IMR-90 (cell line): ENCODE results near the gene HORMAD1. TPM values are rescaled to one million over a fixed set of nuclear protein-coding genes. Genes with fewer than 3 reads are reported as not detected.

ENCODE experiments used
- ATAC-seq: fragments of 200-7000 bp; cut with Tn5 transposase; 2 replicates; pipeline ENCODE4 v1.9.1; 2020; ENCODE audit warnings: low read depth, mild to moderate bottlenecking, moderate library complexity
- BruUV-seq: library from RNA; stranded (reverse); fragments of 400-500 nt; replicated peaks from 2 replicates; lab custom pipeline; 2021; lab: Mats Ljungman, UMichigan
- CTCF ChIA-PET: fragments of 300-600 bp; formaldehyde crosslinking; extraction: SDS; loops from one replicate; lab custom pipeline; 2021; ENCODE audit warnings: antibody characterized with exemption; lab: Yijun Ruan, JAX
- POLR2A ChIA-PET: fragments of 300-600 bp; sonication (Branson Sonifier 250); formaldehyde crosslinking; loops from one replicate; lab custom pipeline; 2022; ENCODE audit warnings: antibody characterized with exemption; ENCODE audit not compliant: unreplicated experiment; lab: Charles Lee
- DNase-seq: peaks from one replicate; pipeline ENCODE4 v3.0.0; 2013
- H2AFZ ChIP-seq: replicated peaks from 2 replicates; pipeline ENCODE3; 2013; ENCODE audit warnings: low read length, mild to moderate bottlenecking; ENCODE audit not compliant: poor library complexity
- H2AK5ac ChIP-seq: 2 replicates; pipeline ENCODE4 v1.6.1; 2013; ENCODE audit warnings: low read depth, low read length, inconsistent platforms
- H2AK9ac ChIP-seq: replicated peaks from 2 replicates; pipeline ENCODE3; 2013; ENCODE audit warnings: mild to moderate bottlenecking, low read depth, low read length, moderate library complexity; ENCODE audit not compliant: poor library complexity
- H2BK120ac ChIP-seq: 2 replicates; pipeline ENCODE4 v1.6.1; 2013; ENCODE audit warnings: low read depth, low read length, inconsistent platforms
- H2BK15ac ChIP-seq: 3 replicates; pipeline ENCODE4 v1.6.1; 2013; ENCODE audit warnings: low read depth, low read length, inconsistent platforms
- H2BK20ac ChIP-seq: 2 replicates; pipeline ENCODE4 v1.6.1; 2013; ENCODE audit warnings: low read depth, mild to moderate bottlenecking, inconsistent platforms, low read length, moderate library complexity
- H2BK5ac ChIP-seq: 2 replicates; pipeline ENCODE4 v1.6.1; 2013; ENCODE audit warnings: mild to moderate bottlenecking, low read depth, low read length, inconsistent platforms; ENCODE audit not compliant: poor library complexity, severe bottlenecking
- H3K14ac ChIP-seq: replicated peaks from 2 replicates; pipeline ENCODE4 v1.6.1; 2013; ENCODE audit warnings: low read depth, low read length, inconsistent platforms
- H3K18ac ChIP-seq: 2 replicates; pipeline ENCODE4 v1.6.1; 2013; ENCODE audit warnings: low read depth, low read length, control low read depth
- H3K23ac ChIP-seq: 2 replicates; pipeline ENCODE4 v1.6.1; 2013; ENCODE audit warnings: low read depth, low read length, inconsistent platforms
- H3K27ac ChIP-seq: 2 replicates; pipeline ENCODE4 v1.5.1; 2013; ENCODE audit warnings: mild to moderate bottlenecking, control low read depth, low read length; ENCODE audit not compliant: insufficient read depth
- H3K27me3 ChIP-seq: 2 replicates; pipeline ENCODE4 v1.6.1; 2013; ENCODE audit warnings: low read length; ENCODE audit not compliant: control insufficient read depth, insufficient read depth
- H3K36me3 ChIP-seq: 2 replicates; pipeline ENCODE4 v1.6.1; 2013; ENCODE audit warnings: low read length, mixed read lengths; ENCODE audit not compliant: control insufficient read depth, insufficient read depth
- H3K4ac ChIP-seq: 2 replicates; pipeline ENCODE4 v1.6.1; 2013; ENCODE audit warnings: low read depth, low read length, inconsistent platforms
- H3K4me1 ChIP-seq: 2 replicates; pipeline ENCODE4 v1.6.1; 2013; ENCODE audit warnings: low read length, mixed read lengths; ENCODE audit not compliant: control insufficient read depth, insufficient read depth
- H3K4me2 ChIP-seq: 2 replicates; pipeline ENCODE4 v1.6.1; 2013; ENCODE audit warnings: low read depth, mild to moderate bottlenecking, control low read depth, low read length, moderate library complexity
- H3K4me3 ChIP-seq: 2 replicates; pipeline ENCODE4 v1.5.1; 2013; ENCODE audit warnings: low read depth, mild to moderate bottlenecking, control low read depth, low read length, moderate library complexity; ENCODE audit not compliant: insufficient read depth
- H3K56ac ChIP-seq: 2 replicates; pipeline ENCODE4 v1.6.1; 2013; ENCODE audit warnings: low read length, inconsistent platforms; ENCODE audit not compliant: insufficient read depth; ENCODE audit errors: extremely low read depth
- H3K79me1 ChIP-seq, 2 experiments: 2 replicates each; pipeline ENCODE4 v1.6.1; 2013; ENCODE audit warnings: low read length in 2 of 2, inconsistent platforms in 1 of 2, low read depth in 1 of 2
- H3K9ac ChIP-seq: 2 replicates; pipeline ENCODE4 v1.6.1; 2013; ENCODE audit warnings: low read depth, low read length, control low read depth
- H3K9me1 ChIP-seq: 2 replicates; pipeline ENCODE4 v1.6.1; 2013; ENCODE audit warnings: low read length, inconsistent platforms; ENCODE audit not compliant: insufficient read depth
- H3K9me3 ChIP-seq: 2 replicates; pipeline ENCODE4 v1.6.1; 2013; ENCODE audit warnings: low read length; ENCODE audit not compliant: control insufficient read depth, insufficient read depth
- H4K20me1 ChIP-seq: 2 replicates; pipeline ENCODE4 v1.6.1; 2013; ENCODE audit warnings: low read length, inconsistent platforms; ENCODE audit not compliant: insufficient read depth
- H4K5ac ChIP-seq: 2 replicates; pipeline ENCODE4 v1.6.1; 2013; ENCODE audit warnings: mild to moderate bottlenecking, low read depth, low read length, control low read depth
- H4K8ac ChIP-seq, 2 experiments: 2 replicates each; pipeline ENCODE4 v1.6.1; 2013; ENCODE audit warnings: low read depth in 2 of 2, low read length in 2 of 2, control low read depth in 1 of 2, inconsistent platforms in 1 of 2
- H4K91ac ChIP-seq: 2 replicates; pipeline ENCODE4 v1.6.1; 2013; ENCODE audit warnings: low read depth, low read length, inconsistent platforms; ENCODE audit not compliant: insufficient read depth
- MAFK ChIP-seq: IDR thresholded peaks from 2 replicates; pipeline ENCODE4 v1.6.1; 2012; ENCODE audit warnings: low read depth, low read length, improper control_type of control experiment
- RFX5 ChIP-seq: IDR thresholded peaks from 2 replicates; pipeline ENCODE4 v1.8.0; 2012; ENCODE audit warnings: low read depth, mild to moderate bottlenecking, low read length, moderate library complexity
- WGBS, 2 experiments: methylation state at CpG; one replicate each; pipeline versions ENCODE4 v1.1.5 to v1.1.7; 2013; ENCODE audit warnings: missing lambda C conversion rate in 2 of 2; ENCODE audit not compliant: insufficient read length in 1 of 2; ENCODE audit errors: extremely low coverage in 2 of 2; 5-methylcytosine and 5-hydroxymethylcytosine counted together
- dilution Hi-C: fragments of 300-500 bp; cut with HindIII; formaldehyde crosslinking; loops from one replicate; pipeline ENCODE4 v1.14.3; 2018; ENCODE audit warnings: low sequenced_read_pairs; ENCODE audit not compliant: unreplicated experiment
- in situ Hi-C: fragments of 300-500 bp; cut with MboI; formaldehyde crosslinking; loops from 3 replicates; pipeline ENCODE4 v1.14.3; 2019; ENCODE audit warnings: low sequenced_read_pairs, inconsistent platforms, mixed read lengths
- intact Hi-C: fragments of 100-400 bp; cut with micrococcal nuclease; formaldehyde crosslinking; loops from 2 replicates; pipeline ENCODE4 v1.10.0; 2022
- polyA plus RNA-seq, 3 experiments: library from polyadenylated mRNA; depleted of rRNA; stranded (reverse); fragments of >200 nt; gene quantifications; 2 replicates each; pipeline ENCODE4 v1.2.3, GENCODE V29; 2012; ENCODE audit warnings: low replicate concordance in 1 of 3
- total RNA-seq: library from RNA; depleted of rRNA; stranded (reverse); fragments of >200 nt; gene quantifications from 2 replicates; pipeline ENCODE4 v1.2.3, GENCODE V29; 2012

HORMAD1 gene
- total and polyA plus RNA-seq, 2 of the 4 experiments (the other 2 are of a cell fraction) = not detected

- H3K27ac ChIP-seq = no peak overlapping the region
- H2AFZ ChIP-seq = no peak overlapping the region
- H3K4me1 ChIP-seq = no peaks in the 10 kb centered on the region
- H3K14ac ChIP-seq = no peak overlapping the region
- H4K8ac ChIP-seq = no peak overlapping the region
- no CpG with 5 or more reads among the region's 8 CpGs for WGBS, 2 experiments
- no peaks in the 10 kb centered on the region for H3K36me3 ChIP-seq
- H2BK120ac ChIP-seq = no peak overlapping the region
- H3K79me1 ChIP-seq = no peaks in the 10 kb centered on the region
- in situ Hi-C loops = no loop called here
- ATAC-seq = no peak
- no peak overlapping the region for H4K5ac ChIP-seq
- dilution Hi-C loops = no loop called here
- intact Hi-C loops = no loop called here
- H3K9me3 ChIP-seq = no peaks in the 10 kb centered on the region
- no peak overlapping the region for H2BK15ac ChIP-seq
- ChIA-PET CTCF (interaction anchor here (0.5 kb wide), 1 partner anchor 16 kb away, joined by 3 read pairs; the partner anchor contains the start of gene CTSS), POLR2A (no interaction called here)
- no peak overlapping the region for H4K91ac ChIP-seq
- H2AK5ac ChIP-seq = no peak overlapping the region
- no peaks in the 10 kb centered on the region for H3K9me1 ChIP-seq
- no peak overlapping the region for H3K56ac ChIP-seq
- H3K27me3 ChIP-seq = no peaks in the 10 kb centered on the region; the same call in 1 of the 2 replicates
- H3K9ac ChIP-seq = no peak overlapping the region
- no peaks in the 10 kb centered on the region for H4K20me1 ChIP-seq
- H2AK9ac ChIP-seq = no peak overlapping the region
- no TSS peak for BruUV-seq
- H3K18ac ChIP-seq = no peak overlapping the region
- no peak overlapping the region for H3K4me2 ChIP-seq
- TF ChIP-seq RFX5 (no peak), MAFK (no peak)
- H2BK5ac ChIP-seq = no peak overlapping the region
- H2BK20ac ChIP-seq = no peak overlapping the region
- DNase-seq = no peak
- H3K23ac ChIP-seq = no peak overlapping the region
- H3K4ac ChIP-seq = no peak overlapping the region
- no peak overlapping the region for H3K4me3 ChIP-seq
Observed at GRCh38 chr1:150749720-150750311, 29.1 kb upstream of the HORMAD1 start.
